GM12878 (cell line): Measurements from ENCODE around the gene MYCBPAP. TPM values are rescaled to one million over a fixed set of nuclear protein-coding genes. Genes with fewer than 3 reads are reported as not detected.

ENCODE experiments used
- ATAC-seq: fragments of 200-7000 bp; cut with Tn5 transposase; 3 replicates; pipeline ENCODE4 v1.9.1; 2020; ENCODE audit warnings: mild to moderate bottlenecking, moderate library complexity
- BruUV-seq: library from RNA; stranded (reverse); fragments of 400-500 nt; replicated peaks from 2 replicates; lab custom pipeline; 2021; lab: Mats Ljungman, UMichigan
- CTCF ChIA-PET: fragments of 300-600 bp; sonication (Branson Sonifier 250); formaldehyde crosslinking; extraction: SDS; loops from one replicate; lab custom pipeline; 2021; ENCODE audit warnings: inconsistent platforms; lab: Yijun Ruan, JAX
- POLR2A ChIA-PET: fragments of 350-600 bp; formaldehyde crosslinking; extraction: SDS; loops from one replicate; lab custom pipeline; 2021; ENCODE audit warnings: inconsistent platforms; lab: Charles Lee
- RAD21 ChIA-PET: fragments of 300-600 bp; sonication (Branson Sonifier 250); formaldehyde crosslinking; loops from one replicate; lab custom pipeline; 2023; ENCODE audit warnings: antibody characterized with exemption; ENCODE audit not compliant: unreplicated experiment; lab: Charles Lee
- SMC1A ChIA-PET: fragments of 300-600 bp; sonication (Branson Sonifier 250); formaldehyde crosslinking; loops from one replicate; lab custom pipeline; 2023; ENCODE audit not compliant: unreplicated experiment, uncharacterized antibody; lab: Charles Lee
- DNase-seq: peaks from one replicate; pipeline ENCODE4 v3.0.0-alpha.2; 2011; ENCODE audit warnings: low read depth, low spot score
- FAIRE-seq: peaks from 3 replicates; lab custom pipeline; 2011; peaks lifted over from hg19 to GRCh38; lab: Jason Lieb, UNC
- H2AFZ ChIP-seq: 2 replicates; pipeline ENCODE4 v1.6.0; 2011; ENCODE audit warnings: low read depth, low read length, control low read depth; ENCODE audit not compliant: control insufficient read depth
- H3K27ac ChIP-seq: 2 replicates; pipeline ENCODE4 v1.5.1; 2011; ENCODE audit warnings: control low read depth; ENCODE audit not compliant: control insufficient read depth, insufficient read depth
- H3K27me3 ChIP-seq, 2 experiments: replicated peaks in 1 of 2; 2 replicates each; pipeline versions ENCODE4 v1.6.0 to v1.6.1; 2011; ENCODE audit warnings: low read length in 1 of 2; ENCODE audit not compliant: control insufficient read depth in 2 of 2, insufficient read depth in 2 of 2
- H3K36me3 ChIP-seq, 2 experiments: 2 replicates each; pipeline ENCODE4 v1.5.1; 2011; ENCODE audit warnings: low read length in 1 of 2; ENCODE audit not compliant: control insufficient read depth in 2 of 2, insufficient read depth in 2 of 2
- H3K4me1 ChIP-seq: 2 replicates; pipeline ENCODE4 v1.6.1; 2011; ENCODE audit warnings: mild to moderate bottlenecking, low read length, moderate library complexity, mixed read lengths; ENCODE audit not compliant: control insufficient read depth, insufficient read depth
- H3K4me2 ChIP-seq: 2 replicates; pipeline ENCODE4 v1.6.0; 2011; ENCODE audit warnings: control low read depth; ENCODE audit not compliant: control insufficient read depth, insufficient read depth
- H3K4me3 ChIP-seq: fragments of 200-600 bp; sonication (generic); 2 replicates; pipeline ENCODE4 v1.5.1; 2016
- H3K79me2 ChIP-seq: 2 replicates; pipeline ENCODE4 v1.6.0; 2011; ENCODE audit warnings: low read length; ENCODE audit not compliant: control insufficient read depth, insufficient read depth
- H3K9ac ChIP-seq: 2 replicates; pipeline ENCODE4 v1.8.0; 2011; ENCODE audit warnings: low read length, control low read depth, mixed read lengths; ENCODE audit not compliant: control insufficient read depth, insufficient read depth
- H3K9me3 ChIP-seq: replicated peaks from 3 replicates; pipeline ENCODE4 v1.5.1; 2011; ENCODE audit warnings: mild to moderate bottlenecking, low read length; ENCODE audit not compliant: control insufficient read depth, insufficient read depth
- H4K20me1 ChIP-seq: 2 replicates; pipeline ENCODE4 v1.6.0; 2011; ENCODE audit not compliant: control insufficient read depth, insufficient read depth
- BMI1 ChIP-seq: fragments of 450-650 bp; IDR thresholded peaks from 2 replicates; pipeline ENCODE4 v1.6.1; 2016; ENCODE audit warnings: mild to moderate bottlenecking, moderate library complexity, borderline replicate concordance
- CEBPZ ChIP-seq: fragments of 150-350 bp; IDR thresholded peaks from 2 replicates; pipeline ENCODE4 v1.6.1; 2016; ENCODE audit warnings: low read depth, low read length
- NKRF ChIP-seq: fragments of 450-650 bp; conservative IDR thresholded peaks from 2 replicates; pipeline ENCODE4 v1.6.1; 2017; ENCODE audit warnings: mild to moderate bottlenecking, moderate library complexity
- SREBF2 ChIP-seq: IDR thresholded peaks from 2 replicates; pipeline ENCODE4 v1.6.1; 2012; ENCODE audit warnings: mild to moderate bottlenecking, low read length
- ZBTB33 ChIP-seq: fragments of 450-650 bp; IDR thresholded peaks from 2 replicates; pipeline ENCODE4 v1.6.1; 2017; ENCODE audit warnings: mild to moderate bottlenecking
- ZNF207 ChIP-seq: fragments of 450-650 bp; IDR thresholded peaks from 2 replicates; pipeline ENCODE4 v1.6.1; 2014; ENCODE audit warnings: antibody characterized with exemption, mild to moderate bottlenecking, borderline replicate concordance
- WGBS: methylation state at CpG from one replicate; pipeline ENCODE4 v1.1.6; 2016; ENCODE audit warnings: low lambda C conversion rate; ENCODE audit not compliant: insufficient replicate concordance, insufficient coverage; ENCODE audit errors: missing lambda C conversion rate; 5-methylcytosine and 5-hydroxymethylcytosine counted together
- in situ Hi-C: fragments of 300-500 bp; cut with MboI; formaldehyde crosslinking; loops from 9 replicates; pipeline ENCODE4 v1.14.3; 2018; ENCODE audit warnings: mixed read lengths
- intact Hi-C: fragments of 100-400 bp; cut with micrococcal nuclease; formaldehyde crosslinking; loops from one replicate; pipeline ENCODE4 v1.14.2; 2022; ENCODE audit not compliant: unreplicated experiment
- polyA plus RNA-seq, 11 experiments: library from polyadenylated mRNA; depleted of rRNA in 4 of 11; unstranded in 6 of 11; stranded (reverse) in 5 of 11; fragments of >200 nt; fragmentation: Nextera tagmentation in 4 of 11; fragmentation: Illumina TruSeq in 1 of 11; extraction: Ambion mirVana in 4 of 11; extraction: Trizol in 1 of 11; gene quantifications; 1 replicate in 1 of 11; 2 replicates in 10 of 11; pipeline versions ENCODE4 v1.2.1 to v1.2.3, GENCODE V29; 2011 to 2016; ENCODE audit warnings: inconsistent platforms in 2 of 11, missing spikeins in 2 of 11, low read depth in 1 of 11
- total RNA-seq, 4 experiments: library from RNA; depleted of rRNA in 3 of 4; stranded (reverse); fragments of >200 nt in 3 of 4; fragmentation: Illumina TruSeq in 1 of 4; extraction: Trizol in 1 of 4; gene quantifications; 2 replicates each; pipeline versions ENCODE4 v1.2.1 to v1.2.3, GENCODE V29; 2013 to 2021

MYCBPAP gene
- total and polyA plus RNA-seq, 10 of the 15 experiments (the other 5 are each of a cell fraction or from before 2014, with no cell fraction given): 0.23 to 2.7 (median 1.5) TPM

GRCh38 chr17:50551884-50552283 lies 43.6 kb downstream of the MYCBPAP start (continued):
- TF ChIP-seq ZBTB33 (no peak), ZNF207 (no peak), BMI1 (no peak), CEBPZ (no peak), SREBF2 (no peak)

GRCh38 chr17:50554201-50554600 lies 46.0 kb downstream of the MYCBPAP start:
- Histone ChIP-seq H2AFZ (no peak overlapping the region), H3K27me3 (peaks cover 4 to 6% of the 10 kb centered on the region in 2 experiments; a peak in 3 of 4 replicates), H3K36me3 (no peaks in the 10 kb centered on the region; a peak in 1 of 4 replicates), H3K4me3 (no peak overlapping the region), H3K9ac (no peak overlapping the region), H3K9me3 (no peaks in the 10 kb centered on the region), H4K20me1 (no peaks in the 10 kb centered on the region)
- FAIRE-seq (no peak), DNase-seq (no peak), ATAC-seq (no peak)
- BruUV-seq: no TSS peak
- CTCF ChIA-PET: no interaction called here
- in situ Hi-C loops (no loop called here), intact Hi-C loops (no loop called here)
- no peak for TF ChIP-seq NKRF
- TF ChIP-seq, all 136 proteins: peak for 0
- 93% methylated on average over 17 of the region's 17 CpGs for WGBS
- ChIA-PET RAD21 (no interaction called here), POLR2A (no interaction called here), SMC1A (no interaction called here)
- no peak overlapping the region for H3K27ac ChIP-seq
- H3K4me2 ChIP-seq: no peak overlapping the region
- H3K79me2 ChIP-seq: no peaks in the 10 kb centered on the region
- peaks cover 4% of the 10 kb centered on the region; the same call in 1 of the 2 replicates for H3K4me1 ChIP-seq
